Measurements from ENCODE around the gene TMEM248.
"Not testable (repeated sequence)": the region's sequence is repeated elsewhere in the genome, so short reads cannot be mapped to it uniquely, and the experiment has no call there.

Gene TMEM248

DNA sequence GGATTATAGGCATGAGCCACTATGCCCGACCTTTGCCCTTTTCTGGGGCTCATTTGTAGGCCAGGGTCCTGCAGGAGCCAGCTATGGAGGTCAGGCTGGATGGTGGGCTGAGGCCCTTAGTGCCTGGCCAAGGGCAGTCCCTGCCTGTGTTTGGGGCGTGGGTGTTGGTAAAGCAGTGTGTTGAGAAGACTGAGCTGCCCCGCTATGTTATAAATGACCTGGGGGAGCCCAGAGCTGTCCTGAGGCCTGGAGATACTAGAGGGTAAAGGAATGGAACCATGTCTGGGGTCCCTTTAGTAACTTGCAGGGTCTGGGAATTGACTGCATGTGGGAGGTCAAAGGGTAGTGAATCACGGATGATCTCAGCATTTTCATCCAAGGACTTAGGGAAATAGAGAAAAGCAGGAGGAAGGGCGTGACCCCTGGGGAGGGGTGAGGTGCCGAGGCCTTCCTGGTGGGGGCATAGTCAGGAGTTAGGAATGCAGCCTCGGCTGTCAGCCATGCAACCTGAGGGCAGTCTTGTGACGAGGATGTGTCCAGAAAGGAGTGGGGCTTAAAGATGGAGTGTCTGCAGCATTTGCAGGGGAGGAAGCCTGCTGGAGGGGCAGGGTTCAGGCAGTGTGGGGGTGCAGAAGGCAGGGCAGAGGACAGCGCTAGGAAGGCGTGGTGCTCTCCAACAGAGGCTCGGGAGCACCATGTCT is 31.5 kb downstream of the TMEM248 start:
- no peak for DNase-seq

GRCh38 chr7:66953044-66953427 is 32.0 kb downstream of the TMEM248 start:
- DNase-seq = no peak

- no peak for DNase-seq
These were observed 36.7 kb downstream of the TMEM248 start for GRCh38 chr7:66957595-66958290.

GRCh38 chr7:66958538-66959350 is 37.7 kb downstream of the TMEM248 start:
- DNase-seq = no peak

DNA sequence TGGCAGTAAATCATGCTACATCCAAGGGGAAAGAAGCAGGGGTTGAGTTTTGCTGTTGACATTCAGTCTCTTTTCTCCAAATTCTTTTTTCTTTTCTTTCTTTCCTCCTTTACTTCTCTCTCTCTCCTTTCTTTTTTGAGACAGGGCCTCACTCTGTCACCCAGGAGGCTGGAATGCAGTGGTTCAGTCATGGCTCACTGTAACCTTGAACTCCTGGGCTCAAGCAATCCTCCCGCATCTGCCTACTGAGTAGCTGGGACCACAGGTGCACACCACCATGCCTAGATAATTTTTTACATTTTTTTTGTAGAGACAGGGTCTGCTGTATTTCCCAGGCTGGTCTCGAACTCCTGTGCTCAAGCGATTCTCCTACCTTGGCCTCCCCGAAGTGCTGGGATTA is 39.2 kb downstream of the TMEM248 start:
- DNase-seq = no peak

DNA sequence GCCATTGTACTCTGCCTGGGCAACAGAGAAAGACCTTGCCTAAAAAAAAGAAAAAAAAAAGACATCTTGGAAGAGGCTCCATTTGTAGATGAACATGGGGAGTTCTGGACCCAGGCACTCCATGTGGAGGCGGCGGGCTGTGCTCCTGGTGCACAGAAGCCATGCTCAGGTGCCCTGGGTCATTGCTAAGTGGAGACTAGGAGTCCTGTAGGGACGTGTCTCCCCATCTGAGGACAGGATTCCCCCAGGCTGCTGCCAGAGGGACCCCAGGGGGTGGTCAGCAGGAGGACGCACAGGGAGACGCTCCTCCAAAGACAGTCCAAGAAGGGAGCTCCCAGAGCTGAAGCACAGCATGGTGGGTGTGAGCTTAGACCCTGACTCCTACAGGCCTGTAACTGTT is 40.1 kb downstream of the TMEM248 start:
- DNase-seq = no peak

DNA sequence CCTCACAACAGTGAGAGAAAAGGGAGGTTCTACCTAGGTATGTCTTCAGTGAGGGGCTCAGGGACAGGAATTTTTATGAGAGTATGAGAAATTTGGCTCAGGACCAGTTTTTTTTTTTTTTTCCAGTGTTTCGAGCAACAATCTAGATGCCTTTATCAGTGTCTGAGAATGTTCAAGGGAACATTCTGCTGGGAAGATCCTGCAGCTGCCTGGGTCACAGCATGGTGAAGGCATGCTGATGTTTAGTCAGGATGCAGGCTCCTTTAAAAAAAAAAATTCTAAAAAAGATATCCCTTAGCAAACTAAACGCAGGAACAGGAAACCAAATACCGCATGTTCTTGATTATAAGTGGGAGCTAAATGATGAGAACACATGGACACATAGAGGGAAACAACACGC is 43.4 kb downstream of the TMEM248 start:
- no peak for DNase-seq

DNA sequence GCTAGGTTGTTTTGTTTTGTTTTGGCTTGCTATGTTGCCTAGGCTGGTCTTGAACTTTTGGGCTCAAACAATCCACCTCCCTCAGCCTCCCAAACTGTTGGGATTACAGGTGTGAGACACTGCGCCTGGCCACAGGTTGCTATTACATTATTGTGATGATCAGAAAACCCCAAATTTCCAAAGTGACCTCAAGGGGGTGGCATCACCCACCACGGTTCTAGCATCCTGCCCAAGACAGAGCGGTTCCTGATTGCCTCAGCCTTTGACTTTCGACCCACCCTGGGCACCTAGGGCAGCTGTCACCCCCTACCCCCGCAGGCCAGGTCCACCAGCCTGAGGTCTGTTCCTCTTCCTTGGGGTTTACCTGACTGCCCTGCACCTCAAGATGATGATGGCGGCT is 46.0 kb downstream of the TMEM248 start:
- DNase-seq = no peak

DNA sequence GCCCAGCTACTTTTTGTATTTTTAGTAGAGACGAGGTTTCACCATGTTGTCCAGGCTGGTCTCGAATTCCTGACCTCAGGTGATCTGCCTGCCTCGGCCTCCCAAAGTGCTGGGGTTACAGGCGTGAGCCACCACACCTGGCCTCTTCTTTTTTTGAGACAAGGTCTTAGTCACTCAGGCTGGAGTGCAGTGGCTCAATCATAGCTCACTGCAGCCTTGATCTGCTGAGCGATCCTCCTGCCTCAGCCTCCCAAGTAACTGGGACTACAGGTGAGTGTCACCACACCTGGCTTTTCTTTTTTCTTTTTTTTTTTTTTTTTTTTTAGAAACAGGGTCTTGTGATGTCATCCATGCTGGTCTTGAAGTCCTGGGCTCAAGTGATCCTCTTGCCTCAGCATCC is 48.0 kb downstream of the TMEM248 start:
- not testable (repeated sequence) for DNase-seq

GRCh38 chr7:66970310-66970709 is 49.3 kb downstream of the TMEM248 start:
- no peak for DNase-seq

- DNase-seq = no peak
These were observed 54.1 kb downstream of the TMEM248 start for GRCh38 chr7:66974986-66975590.

DNA sequence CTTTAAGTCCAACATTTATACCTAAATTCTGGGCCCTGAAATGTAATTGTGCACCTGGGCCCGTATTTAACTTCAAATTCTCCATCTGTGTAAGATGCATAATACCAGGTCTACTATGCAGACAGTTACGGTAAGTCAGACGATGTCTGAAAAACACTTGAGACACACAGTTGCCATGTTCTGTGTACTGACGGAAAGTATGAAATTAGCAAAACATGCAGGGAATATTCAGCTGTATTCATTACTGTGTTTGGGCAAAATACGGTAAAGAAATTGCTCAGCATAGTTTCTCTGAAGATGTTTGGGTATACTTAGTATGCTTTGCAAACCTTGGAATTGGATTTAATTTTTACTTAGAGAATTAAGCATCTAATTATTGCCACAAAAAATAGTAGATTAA is 57.3 kb downstream of the TMEM248 start:
- DNase-seq = not testable (repeated sequence)

- DNase-seq = not testable (repeated sequence)
These were observed 58.0 kb downstream of the TMEM248 start for GRCh38 chr7:66979013-66979412.

GRCh38 chr7:66980336-66980735 is 59.3 kb downstream of the TMEM248 start:
- DNase-seq = not testable (repeated sequence)

GRCh38 chr7:66989552-66989951 is 68.5 kb downstream of the TMEM248 start:
- not testable (repeated sequence) for DNase-seq

- not testable (repeated sequence) for DNase-seq
These were observed 73.0 kb downstream of the TMEM248 start for GRCh38 chr7:66994051-66994450.

DNA sequence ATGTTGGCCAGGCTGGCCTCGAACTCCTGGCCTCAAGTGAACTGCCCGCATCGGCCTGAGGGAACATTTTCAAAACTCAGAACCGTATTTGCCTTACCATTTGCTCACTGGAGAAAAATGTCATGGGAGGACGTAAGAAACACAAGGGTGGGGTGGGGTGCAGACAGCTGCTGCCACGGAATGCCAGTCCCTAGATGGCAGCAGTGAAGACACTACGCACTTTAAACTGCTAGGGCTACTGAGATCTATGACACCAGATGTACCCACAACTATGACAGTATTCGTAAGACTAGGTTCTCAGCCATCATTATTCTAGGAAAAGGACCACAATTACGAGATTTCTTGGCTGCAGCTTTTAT is 73.6 kb downstream of the TMEM248 start:
- peak; percentile 4 to 7 for DNase-seq

- DNase-seq = peak; percentile 94 to 97
These were observed 74.2 kb downstream of the TMEM248 start, which contains the start of gene SBDS for GRCh38 chr7:66995050-66995776. Gene SBDS (minus strand): TSS chr7:66995586. CDS start chr7:66995417, 169 bp downstream.

- DNase-seq = peak; percentile 95 to 98
These were observed 75.6 kb downstream of the TMEM248 start, which contains the start of gene TYW1 for GRCh38 chr7:66996444-66997191. Gene TYW1 (plus strand): TSS chr7:66996833. CDS start chr7:66996979, 146 bp downstream.

- DNase-seq = peak in 1 of 2 experiments; percentile 31
These were observed 79.7 kb downstream of the TMEM248 start for GRCh38 chr7:67000601-67001258.

- not testable (repeated sequence) for DNase-seq
These were observed 83.1 kb downstream of the TMEM248 start for GRCh38 chr7:67004145-67004544.

Data from NCI-H446 (cell line).